GM12873 (cell line): ENCODE results near the gene CSGALNACT2.
A peak's percentile ranks its signal among the peaks of the same experiment; 100 is the strongest.

Experiments used
- CTCF ChIP-seq: IDR thresholded peaks from 2 replicates; pipeline ENCODE4 v1.5.1; 2012; ENCODE audit warnings: low read depth, mild to moderate bottlenecking, moderate library complexity, low read length, control low read depth; ENCODE audit not compliant: insufficient read depth; ENCODE audit errors: missing control alignments

The CSGALNACT2 gene

GRCh38 chr10:43203448-43204041 is 65.3 kb downstream of the CSGALNACT2 start:
- TF ChIP-seq CTCF: no peak

GRCh38 chr10:43204042-43204942 is 66.0 kb downstream of the CSGALNACT2 start:
- TF ChIP-seq CTCF: peak; percentile 27

GRCh38 chr10:43204943-43205671 is 66.9 kb downstream of the CSGALNACT2 start:
- TF ChIP-seq CTCF: peak; percentile 93

GRCh38 chr10:43205681-43206390 is 67.6 kb downstream of the CSGALNACT2 start:
- no peak for TF ChIP-seq CTCF

- no peak for TF ChIP-seq CTCF
Measured at GRCh38 chr10:43206391-43207235, 68.4 kb downstream of the CSGALNACT2 start.

GRCh38 chr10:43208147-43209073 is 70.2 kb downstream of the CSGALNACT2 start:
- TF ChIP-seq CTCF: no peak
